ENCODE results near the gene SLC35A3.
"Not testable (repeated sequence)": the region's sequence is repeated elsewhere in the genome, so short reads cannot be mapped to it uniquely, and the experiment has no call there.

The SLC35A3 gene

GRCh38 chr1:99975529-99975928 is 5.7 kb downstream of the SLC35A3 start:
- no peak for DNase-seq

- DNase-seq = not testable (repeated sequence)
Measured at GRCh38 chr1:99977326-99977725, 7.5 kb downstream of the SLC35A3 start.

DNA sequence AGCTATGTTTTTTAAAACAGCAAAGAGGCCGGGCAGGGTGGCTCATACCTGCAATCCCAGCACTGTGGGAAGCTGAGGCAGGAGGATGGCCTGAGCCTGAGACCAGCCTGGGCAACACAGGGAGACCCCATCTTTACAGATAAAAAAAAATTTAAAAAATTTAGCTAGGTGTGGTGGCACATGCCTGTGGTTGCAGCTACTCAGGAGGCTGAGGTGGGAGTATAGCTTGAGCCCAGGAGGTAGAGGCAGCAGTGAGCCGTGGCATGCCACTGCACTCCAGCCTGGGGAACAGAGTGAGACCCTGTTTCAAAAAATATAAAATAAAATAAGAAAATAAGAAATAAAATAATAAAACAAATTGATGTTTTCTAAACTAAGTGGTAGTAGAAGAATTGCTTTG is 8.4 kb downstream of the SLC35A3 start:
- DNase-seq = no peak

GRCh38 chr1:99979091-99979490 is 9.3 kb downstream of the SLC35A3 start:
- DNase-seq = no peak

DNA sequence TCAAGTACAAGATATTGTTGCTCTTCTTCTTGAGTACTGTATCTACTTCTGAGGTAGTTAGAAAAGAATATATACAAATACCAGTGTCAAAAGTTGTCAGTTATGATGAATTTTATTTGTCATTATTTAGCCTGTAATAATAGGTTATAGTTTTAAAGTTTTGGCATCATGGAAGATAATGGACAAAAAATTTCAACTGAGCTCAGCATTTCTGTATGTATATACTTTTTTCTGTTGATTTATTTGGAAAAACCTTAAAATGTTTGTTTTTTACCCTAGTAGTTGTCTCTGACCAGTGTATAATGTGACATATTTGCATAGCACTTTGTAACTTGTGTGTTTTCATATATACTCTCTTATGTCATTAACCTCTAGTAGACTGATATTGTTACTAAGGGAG is 11.1 kb downstream of the SLC35A3 start:
- DNase-seq = no peak

DNA sequence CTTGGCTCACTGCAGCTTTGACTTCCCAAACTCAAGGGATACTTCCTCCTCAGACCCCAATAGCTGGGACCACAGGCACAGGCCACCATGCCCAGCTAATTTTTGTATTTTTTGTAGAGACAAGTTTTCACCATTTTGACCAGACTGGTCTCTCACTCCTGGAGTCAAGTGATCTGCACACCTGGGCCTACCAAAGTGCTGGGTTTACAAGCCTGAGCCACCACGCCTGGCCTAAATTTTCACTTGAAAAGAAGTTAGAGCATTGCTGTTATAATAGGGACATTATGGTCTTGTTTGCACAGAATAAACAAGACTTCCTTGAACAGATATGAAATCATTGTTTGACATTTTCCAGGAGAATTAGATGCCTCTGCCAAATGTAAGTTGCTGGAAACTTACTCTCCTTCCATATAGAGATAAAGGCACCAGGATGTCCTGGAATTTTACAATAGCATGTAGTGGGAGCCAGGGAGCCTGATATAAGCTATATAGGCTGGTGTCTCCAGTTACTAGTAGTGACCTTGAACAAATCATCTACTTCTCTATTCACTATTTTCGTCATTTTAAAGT is 16.9 kb downstream of the SLC35A3 start:
- no peak for DNase-seq

DNA sequence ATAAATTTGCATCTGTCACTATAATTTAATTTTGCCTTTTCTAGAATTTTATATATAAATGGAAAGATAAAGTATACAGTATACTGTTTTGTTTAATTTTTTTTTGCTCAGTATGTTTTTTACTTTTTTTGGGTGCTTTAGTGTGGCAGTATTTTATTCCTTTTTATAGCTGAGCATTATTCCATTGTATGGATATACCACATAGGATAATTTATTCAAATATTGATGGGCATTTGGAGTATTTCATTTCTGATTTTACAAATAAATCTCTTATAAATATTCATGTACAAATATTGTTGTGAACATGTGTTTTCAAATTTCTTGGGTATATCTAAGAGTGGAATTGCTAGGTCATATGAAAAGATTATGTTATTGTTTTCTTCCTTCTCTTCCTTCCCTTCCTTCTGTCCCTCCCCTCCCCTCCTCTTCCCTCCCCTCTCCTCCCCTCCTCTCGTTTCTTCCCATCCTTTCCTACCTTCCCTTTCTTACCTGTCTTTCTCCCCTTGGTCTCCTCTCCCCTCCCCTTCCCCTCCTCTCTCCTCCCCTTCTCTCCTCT is 18.5 kb downstream of the SLC35A3 start:
- no peak for DNase-seq

DNA sequence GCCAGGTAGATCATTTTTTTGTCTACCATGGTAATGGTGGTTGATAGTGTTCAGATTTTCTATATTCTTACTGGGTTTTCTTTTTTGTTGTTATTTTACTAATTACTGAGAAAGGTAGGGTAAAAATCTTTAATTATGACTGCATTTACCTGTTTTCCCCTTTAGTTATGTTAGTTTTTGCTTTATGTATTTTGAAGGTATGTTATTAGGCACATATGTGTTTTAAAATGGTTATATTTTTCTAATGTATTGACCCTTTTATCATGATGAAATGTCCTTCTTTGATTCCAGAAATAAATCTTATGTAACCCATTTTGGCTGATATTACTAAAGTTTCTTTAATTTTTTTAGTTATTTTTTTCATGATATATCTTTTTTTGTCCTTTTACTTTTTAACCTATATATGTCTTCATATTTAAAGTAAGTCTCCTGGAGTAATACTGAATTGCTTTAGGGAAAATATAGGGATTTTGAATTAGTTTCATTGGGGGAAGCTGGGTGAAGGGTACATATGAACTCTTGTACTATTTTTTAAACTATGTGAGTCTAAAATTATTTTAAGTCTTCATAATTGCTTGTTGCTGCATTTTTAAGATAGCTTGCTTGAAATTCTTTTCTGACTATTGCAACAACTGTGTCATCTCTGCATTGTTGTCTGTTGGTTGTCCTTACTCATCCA is 22.4 kb downstream of the SLC35A3 start:
- no peak for DNase-seq

DNA sequence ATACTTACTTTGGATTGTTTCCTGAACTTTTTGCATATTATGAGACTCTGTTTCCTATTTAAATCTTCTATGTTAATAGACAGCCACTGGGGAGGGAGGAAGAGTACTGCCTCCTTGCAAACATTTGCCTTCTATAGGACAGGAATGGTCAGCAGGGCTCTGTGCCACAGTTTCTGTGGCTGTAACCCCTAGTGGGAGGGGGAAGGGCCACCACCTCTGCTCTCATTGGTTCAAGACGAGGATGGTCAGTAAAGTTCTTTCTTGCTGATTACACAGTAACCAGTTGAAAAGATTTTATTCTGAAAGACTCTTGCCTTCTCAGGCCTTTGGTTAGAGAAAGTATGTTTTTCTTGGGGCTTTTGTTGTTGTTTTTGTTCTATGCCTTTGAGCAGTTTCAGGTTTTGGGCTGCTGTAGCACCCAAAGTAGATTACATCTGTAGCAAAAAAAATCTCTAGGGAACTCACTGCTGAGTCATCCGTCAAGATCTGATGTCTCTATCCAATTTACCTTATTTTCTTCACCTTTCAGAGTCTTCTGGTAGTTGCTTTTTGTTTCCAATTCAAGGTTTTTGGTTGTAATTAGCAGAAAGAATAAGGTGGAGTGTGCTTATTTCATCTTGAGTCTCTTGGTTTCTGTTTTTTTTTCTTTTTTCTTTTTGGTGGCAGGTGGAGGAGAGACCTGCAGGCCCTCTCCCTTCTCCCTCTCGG is 23.1 kb downstream of the SLC35A3 start:
- no peak for DNase-seq

DNA sequence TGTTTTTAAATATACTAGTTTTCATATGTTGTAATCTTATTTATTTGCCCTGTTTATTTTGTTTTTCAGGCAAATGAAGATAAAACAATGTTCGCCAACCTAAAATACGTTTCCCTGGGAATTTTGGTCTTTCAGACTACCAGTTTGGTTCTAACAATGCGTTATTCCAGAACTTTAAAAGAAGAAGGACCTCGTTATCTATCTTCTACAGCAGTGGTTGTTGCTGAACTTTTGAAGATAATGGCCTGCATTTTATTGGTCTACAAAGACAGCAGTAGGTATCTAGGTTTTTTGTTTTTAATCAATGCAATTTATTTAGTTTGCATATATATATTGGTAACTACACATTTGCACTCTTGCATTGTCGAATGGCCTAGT is 23.7 kb downstream of the SLC35A3 start:
- DNase-seq = no peak

GRCh38 chr1:99994496-99994895 is 24.7 kb downstream of the SLC35A3 start:
- no peak for DNase-seq

- DNase-seq = no peak
Measured at GRCh38 chr1:99996951-99997350, 27.2 kb downstream of the SLC35A3 start.

GRCh38 chr1:100001462-100001861 is 31.7 kb downstream of the SLC35A3 start:
- DNase-seq = no peak

GRCh38 chr1:100005424-100005823 is 35.6 kb downstream of the SLC35A3 start:
- DNase-seq = no peak

- DNase-seq = no peak
Measured at GRCh38 chr1:100006688-100007087, 36.9 kb downstream of the SLC35A3 start.

GRCh38 chr1:100009458-100009857 is 39.7 kb downstream of the SLC35A3 start:
- DNase-seq = no peak

DNA sequence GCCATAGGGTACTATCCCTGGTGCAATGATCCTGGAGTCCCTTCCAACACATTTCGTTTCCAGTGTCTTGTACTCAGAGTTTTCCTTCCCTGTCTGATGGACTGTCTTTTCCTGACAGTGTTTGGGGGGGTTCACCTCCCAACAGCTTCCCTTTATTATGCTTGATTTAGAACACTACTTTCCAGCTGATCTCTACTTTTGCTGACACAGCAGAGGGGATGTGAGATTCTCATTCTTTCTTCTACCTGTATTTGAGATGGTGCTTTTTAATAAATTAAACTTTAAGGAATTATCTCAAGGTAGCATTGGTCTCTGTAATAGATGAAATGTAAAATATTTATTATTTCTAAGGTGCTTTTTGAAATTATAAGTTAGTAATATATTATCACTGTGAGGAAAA is 41.0 kb downstream of the SLC35A3 start:
- no peak for DNase-seq

GRCh38 chr1:100019220-100019619 is 49.4 kb downstream of the SLC35A3 start:
- no peak for DNase-seq

DNA sequence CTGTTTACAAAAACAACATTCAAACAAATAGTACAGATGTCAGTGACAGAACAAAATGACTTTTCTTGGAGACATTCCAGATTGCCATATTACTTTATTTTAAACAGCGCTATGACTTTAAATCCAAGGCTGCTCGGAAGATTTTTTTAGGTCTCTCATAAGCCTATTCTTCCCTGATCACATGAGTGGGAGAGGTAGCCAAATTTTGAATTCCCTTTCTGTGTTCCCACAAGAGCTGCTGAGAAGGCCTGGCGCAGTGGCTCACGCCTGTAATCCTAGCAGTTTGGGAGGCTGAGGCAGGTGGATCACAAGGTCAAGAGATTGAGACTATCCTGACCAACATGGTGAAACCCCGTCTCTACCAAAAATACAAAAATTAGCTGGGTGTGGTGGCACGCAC is 53.7 kb downstream of the SLC35A3 start:
- no peak for DNase-seq

- no peak for DNase-seq
Measured at GRCh38 chr1:100027212-100027611, 57.4 kb downstream of the SLC35A3 start.

DNA sequence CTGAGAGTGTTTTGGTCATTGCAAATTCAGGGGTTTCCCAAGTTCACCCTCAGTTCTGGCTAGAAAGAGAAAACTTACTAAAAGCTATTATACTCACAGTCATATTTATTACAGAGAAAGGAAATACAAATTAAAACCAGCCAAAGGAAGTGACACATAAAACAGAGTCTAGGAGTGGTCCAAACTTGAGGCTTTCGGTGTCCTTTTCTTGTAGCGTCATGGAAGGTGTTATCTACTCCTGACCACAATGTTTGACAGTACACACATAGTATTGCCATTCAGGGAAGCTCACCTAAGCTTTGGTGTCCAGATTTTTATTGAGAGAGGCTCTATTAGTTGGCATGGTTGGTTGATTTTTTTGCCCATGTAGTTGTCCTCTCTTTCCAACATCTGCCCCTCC is 59.0 kb downstream of the SLC35A3 start:
- no peak for DNase-seq

DNA sequence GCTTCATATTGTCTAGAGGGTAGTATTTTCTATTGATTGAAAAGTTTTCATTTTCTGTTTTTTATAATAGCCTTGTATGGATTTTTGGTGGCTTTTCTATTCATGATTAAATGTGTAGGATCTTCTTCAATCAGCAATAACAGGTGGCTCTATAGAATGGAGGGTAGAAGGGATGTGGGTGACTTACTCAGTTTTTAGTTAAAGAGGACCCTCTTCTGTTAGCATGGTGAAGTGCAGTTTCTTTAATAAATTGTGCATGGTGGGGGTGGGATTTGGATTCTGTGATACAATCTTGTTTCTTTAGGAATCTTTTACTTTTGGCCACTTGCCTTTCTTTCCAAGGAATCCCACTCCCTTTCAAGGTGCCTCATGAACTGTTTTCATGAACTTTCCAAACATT is 64.7 kb downstream of the SLC35A3 start:
- no peak for DNase-seq

- DNase-seq = no peak
Measured at GRCh38 chr1:100035214-100035613, 65.4 kb downstream of the SLC35A3 start.
